GM18907 (cell line): ENCODE data around the gene DNAAF3.

Experiments used
- ATAC-seq: cut with Tn5 transposase; IDR thresholded peaks from one replicate; pipeline ENCODE4 v1.9.1; 2021; ENCODE audit warnings: mild to moderate bottlenecking, moderate library complexity; ENCODE audit not compliant: unreplicated experiment

The DNAAF3 gene

DNA sequence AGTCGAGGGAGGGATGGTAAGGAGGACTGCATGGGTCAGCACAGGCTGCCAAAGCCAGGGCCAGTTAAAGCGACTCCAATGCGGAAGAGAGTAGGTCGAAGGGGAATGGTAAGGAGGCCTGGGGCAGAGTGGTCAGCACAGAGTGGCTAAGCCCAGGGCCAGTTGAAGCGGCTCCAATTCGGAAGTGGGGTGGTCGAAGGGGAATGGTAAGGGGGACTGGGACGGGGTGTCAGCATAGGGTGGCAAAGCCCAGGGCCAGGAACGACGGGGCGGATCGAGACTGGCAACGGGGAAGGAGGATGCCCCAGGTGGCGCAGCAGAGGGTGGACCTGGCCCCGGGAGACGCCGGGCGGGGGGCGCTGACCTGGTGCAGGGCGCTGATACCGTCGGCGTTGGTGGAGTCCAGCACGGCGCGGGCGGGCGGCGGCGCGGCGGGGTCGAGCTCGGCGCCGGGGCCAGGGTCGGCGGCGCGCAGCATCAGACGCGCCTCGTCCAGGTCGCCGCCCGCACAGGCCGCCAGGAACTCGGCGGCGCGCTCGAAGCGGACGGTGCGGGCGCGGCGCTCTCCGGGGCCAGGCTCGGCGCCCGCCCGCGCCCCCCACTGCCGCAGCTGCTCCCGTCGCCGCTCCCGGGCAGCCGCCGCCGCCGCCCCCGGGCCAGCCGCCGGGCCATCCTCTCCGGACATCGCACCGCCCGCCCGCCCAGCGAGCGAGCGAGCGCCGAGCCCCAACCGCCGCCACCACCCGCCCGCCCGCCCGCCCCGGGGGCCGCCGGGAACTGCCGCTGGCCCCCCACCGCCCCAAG lies 49.4 kb downstream of the DNAAF3 start, which contains the start of gene PPP1R12C:
Gene PPP1R12C (minus strand): TSS at position 779 of the 804 bp plus-strand sequence. CDS start 94 bp downstream, at position 685.
- ATAC-seq, result peak; percentile 14

DNA sequence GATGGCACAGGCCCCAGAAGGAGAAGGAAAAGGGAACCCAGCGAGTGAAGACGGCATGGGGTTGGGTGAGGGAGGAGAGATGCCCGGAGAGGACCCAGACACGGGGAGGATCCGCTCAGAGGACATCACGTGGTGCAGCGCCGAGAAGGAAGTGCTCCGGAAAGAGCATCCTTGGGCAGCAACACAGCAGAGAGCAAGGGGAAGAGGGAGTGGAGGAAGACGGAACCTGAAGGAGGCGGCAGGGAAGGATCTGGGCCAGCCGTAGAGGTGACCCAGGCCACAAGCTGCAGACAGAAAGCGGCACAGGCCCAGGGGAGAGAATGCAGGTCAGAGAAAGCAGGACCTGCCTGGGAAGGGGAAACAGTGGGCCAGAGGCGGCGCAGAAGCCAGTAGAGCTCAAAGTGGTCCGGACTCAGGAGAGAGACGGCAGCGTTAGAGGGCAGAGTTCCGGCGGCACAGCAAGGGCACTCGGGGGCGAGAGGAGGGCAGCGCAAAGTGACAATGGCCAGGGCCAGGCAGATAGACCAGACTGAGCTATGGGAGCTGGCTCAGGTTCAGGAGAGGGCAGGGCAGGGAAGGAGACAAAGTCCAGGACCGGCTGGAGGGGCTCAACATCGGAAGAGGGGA lies 50.1 kb downstream of the DNAAF3 start:
- ATAC-seq, result no peak

DNA sequence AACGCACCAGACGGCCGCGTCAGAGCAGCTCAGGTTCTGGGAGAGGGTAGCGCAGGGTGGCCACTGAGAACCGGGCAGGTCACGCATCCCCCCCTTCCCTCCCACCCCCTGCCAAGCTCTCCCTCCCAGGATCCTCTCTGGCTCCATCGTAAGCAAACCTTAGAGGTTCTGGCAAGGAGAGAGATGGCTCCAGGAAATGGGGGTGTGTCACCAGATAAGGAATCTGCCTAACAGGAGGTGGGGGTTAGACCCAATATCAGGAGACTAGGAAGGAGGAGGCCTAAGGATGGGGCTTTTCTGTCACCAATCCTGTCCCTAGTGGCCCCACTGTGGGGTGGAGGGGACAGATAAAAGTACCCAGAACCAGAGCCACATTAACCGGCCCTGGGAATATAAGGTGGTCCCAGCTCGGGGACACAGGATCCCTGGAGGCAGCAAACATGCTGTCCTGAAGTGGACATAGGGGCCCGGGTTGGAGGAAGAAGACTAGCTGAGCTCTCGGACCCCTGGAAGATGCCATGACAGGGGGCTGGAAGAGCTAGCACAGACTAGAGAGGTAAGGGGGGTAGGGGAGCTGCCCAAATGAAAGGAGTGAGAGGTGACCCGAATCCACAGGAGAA lies 50.9 kb downstream of the DNAAF3 start:
- no peak for ATAC-seq

DNA sequence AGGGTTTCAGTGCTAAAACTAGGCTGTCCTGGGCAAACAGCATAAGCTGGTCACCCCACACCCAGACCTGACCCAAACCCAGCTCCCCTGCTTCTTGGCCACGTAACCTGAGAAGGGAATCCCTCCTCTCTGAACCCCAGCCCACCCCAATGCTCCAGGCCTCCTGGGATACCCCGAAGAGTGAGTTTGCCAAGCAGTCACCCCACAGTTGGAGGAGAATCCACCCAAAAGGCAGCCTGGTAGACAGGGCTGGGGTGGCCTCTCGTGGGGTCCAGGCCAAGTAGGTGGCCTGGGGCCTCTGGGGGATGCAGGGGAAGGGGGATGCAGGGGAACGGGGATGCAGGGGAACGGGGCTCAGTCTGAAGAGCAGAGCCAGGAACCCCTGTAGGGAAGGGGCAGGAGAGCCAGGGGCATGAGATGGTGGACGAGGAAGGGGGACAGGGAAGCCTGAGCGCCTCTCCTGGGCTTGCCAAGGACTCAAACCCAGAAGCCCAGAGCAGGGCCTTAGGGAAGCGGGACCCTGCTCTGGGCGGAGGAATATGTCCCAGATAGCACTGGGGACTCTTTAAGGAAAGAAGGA lies 51.8 kb downstream of the DNAAF3 start:
- no peak for ATAC-seq

DNA sequence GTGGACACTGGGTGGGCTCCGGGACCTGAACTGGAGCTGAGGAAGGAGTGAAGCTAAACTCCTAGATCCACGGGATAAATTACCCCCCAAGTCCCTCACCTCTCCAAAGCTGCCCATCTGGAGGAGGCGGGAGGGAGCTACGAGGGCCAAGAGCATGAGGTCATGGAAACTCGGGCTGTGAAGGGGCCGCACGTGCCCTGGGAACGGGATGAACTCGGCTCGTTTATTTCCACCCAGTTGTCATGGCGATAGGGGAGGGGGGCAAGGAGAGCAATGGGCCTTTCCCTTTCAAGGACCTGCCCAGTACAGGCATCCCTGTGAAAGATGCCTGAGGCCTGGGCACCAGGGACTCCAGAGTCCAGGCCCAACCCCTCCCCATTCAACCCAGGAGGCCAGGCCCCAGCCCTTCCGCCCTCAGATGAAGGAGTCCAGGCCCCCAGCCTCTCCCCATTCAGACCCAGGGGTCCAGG lies 52.8 kb downstream of the DNAAF3 start:
- ATAC-seq, result no peak

DNA sequence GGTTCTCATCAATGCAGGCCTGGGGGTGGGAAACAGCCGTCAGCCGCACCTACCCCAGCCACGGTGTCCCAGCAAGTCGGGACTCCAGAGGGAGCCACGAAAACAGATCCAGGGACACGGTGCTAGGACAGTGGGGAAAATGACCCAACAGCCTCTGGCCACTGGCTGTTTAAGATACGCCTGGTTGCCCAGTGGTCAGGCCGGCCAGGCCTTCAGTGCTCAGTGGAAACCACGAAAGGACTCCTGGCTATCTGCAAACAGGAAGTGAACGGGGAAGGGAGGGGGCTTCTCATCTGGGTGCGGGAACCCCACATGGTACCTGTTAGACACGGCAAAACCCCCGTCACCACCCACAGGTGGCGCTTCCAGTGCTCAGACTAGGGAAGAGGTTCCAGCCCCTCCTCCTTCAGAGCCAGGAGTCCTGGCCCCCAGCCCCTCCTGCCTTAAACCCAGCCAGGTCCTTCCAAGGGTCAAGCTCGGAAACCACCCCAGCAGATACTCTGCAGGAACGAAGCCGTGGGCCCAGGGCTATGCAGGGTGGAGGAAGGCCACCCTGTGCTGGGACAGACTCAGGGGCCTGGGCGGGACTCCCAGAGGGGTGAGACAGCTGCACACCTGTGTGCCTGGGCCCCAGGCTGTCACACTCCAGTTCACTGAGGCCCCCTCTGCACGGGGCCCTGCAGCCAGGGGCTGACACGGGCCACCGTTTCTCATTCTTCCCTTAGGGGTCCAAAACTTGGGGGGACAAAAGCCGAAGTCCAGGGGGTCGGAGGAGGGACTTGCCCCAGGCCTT lies 53.4 kb downstream of the DNAAF3 start:
- ATAC-seq, result no peak

DNA sequence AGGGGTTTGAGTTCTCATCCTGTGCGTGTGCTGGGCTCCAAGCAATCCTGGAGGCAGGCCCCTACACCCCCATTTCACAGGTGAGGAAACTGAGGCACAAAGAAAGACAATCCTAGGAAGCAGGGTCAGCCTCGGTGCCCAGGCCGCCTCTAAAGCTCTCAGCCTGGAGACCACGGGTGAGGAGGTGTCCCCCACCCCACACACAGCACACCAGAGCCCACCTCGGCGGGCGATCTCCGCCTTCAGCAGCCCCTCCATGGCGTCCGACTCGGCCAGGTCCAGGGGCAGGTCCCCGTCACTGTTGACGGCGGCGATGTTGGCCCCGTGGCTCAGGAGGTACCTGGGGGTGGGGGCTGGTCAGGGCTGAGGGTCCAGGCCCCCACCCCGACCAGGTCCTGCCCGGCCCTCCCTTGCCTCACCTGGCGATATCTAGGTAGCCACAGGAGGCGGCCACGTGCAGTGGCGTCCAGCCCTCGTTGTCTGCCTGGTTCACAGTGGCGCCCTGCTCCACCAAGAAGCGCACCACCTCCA lies 54.1 kb downstream of the DNAAF3 start:
- no peak for ATAC-seq

DNA sequence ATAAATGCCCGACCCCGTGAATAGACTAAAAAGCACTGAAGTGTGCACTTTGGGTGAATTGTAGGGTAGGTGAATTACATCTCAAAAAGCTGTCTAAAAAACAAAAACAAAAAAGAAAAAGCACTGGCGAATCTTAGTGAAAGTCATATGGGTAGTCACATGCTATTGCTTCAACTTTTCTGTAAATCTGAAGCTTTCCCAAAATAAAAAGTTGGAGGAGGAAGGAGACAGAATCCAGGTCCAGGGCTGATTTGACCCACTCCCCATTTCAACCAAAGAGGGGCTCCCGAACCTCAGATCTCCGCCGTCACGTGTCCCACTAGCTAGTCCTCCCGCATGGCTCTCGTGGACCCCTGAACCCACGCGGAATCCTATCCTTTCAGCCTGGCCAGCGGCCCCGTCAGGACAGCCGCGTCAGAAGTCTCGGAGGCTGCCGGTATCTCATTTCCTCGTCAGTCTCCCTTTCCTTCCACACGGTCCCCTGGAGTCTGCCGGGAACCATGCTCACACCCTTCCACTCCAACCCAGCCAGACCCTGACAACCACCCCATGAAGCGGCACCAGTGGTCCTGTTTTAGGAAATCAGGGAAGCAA lies 55.1 kb downstream of the DNAAF3 start:
- ATAC-seq, result no peak

DNA sequence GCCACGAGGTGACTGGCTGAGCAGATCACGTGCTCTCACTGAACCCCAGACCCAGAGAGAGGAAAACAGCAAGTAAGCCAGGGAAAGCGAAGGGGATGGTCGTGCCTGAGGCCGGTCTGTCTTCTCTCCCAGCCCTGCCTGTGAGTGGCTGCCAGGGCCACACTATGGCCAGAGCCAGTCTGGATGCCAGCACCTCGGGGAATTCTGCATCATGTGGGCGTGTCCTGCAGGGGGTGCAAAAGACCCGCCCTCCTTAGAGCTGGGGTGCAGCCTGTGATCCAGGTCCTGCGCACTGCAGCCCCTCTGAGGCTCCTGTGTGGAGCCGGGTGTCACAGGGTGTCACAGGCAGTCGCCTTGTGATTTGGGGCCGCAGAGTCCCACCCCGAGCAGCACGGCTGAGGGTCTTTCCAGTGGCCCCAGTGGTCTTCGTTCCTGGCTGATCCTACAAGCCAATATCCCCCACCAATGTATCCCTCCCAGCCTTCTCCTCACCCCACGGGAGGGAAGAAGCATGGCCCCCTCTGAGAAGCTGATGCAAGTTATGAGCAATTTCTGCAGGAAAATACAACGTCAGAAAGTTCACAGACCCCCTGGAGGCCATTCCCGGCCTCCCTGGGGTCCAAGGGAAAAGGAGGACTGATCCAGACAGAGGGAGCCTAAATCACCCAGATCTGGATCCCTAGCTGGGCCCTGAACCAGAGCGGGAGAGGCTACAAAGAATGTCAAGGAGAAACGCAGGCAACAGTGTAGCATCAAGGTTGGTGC lies 56.7 kb downstream of the DNAAF3 start:
- no peak for ATAC-seq
